ENCODE measurements around the gene ZDHHC16.

GRCh38 chr10:97428572-97428981, 17.4 kb upstream of the ZDHHC16 start:
- TF ChIP-seq MAX (IDR thresholded peaks at IDR 0.05), result no peak
- TF ChIP-seq YY1 (IDR thresholded peaks at IDR 0.05; ENCODE audit: low read depth), result no peak
- no peak for TF ChIP-seq EGR1 (IDR thresholded peaks at IDR 0.05)
- TF ChIP-seq RAD21 (IDR thresholded peaks at IDR 0.05; ENCODE audit: low read depth), result no peak
- TF ChIP-seq USF1 (IDR thresholded peaks at IDR 0.05), result no peak
- no peak for TF ChIP-seq TEAD4 (IDR thresholded peaks at IDR 0.05)
- TF ChIP-seq EP300 (IDR thresholded peaks at IDR 0.05; ENCODE audit: borderline replicate concordance), result no peak
- TF ChIP-seq TAF1 (IDR thresholded peaks at IDR 0.05; ENCODE audit: low read depth), result no peak
- TF ChIP-seq REST (IDR thresholded peaks at IDR 0.05; ENCODE audit: low read depth), result no peak
- no peak for TF ChIP-seq CEBPB (IDR thresholded peaks at IDR 0.05)

Measured in Ishikawa (cell line).